Uterus (tissue), 2 donors: ENCODE results near the gene HEMK1.

Experiments used
- CTCF ChIP-seq, 4 experiments: fragments of 200-600 bp in 2 of 4; fragments of 450-650 bp in 2 of 4; sonication (generic) in 2 of 4; IDR thresholded peaks; one replicate each; pipeline ENCODE4 v1.5.1; 2016 to 2019; ENCODE audit warnings: antibody characterized with exemption in 4 of 4, mild to moderate bottlenecking in 2 of 4, moderate library complexity in 1 of 4
- POLR2A ChIP-seq, 2 donors: fragments of 450-650 bp; IDR thresholded peaks; one replicate each; pipeline ENCODE4 v1.6.1; 2016; ENCODE audit warnings: antibody characterized with exemption in 2 of 2, mild to moderate bottlenecking in 1 of 2, moderate library complexity in 1 of 2

GRCh38 chr3:50562861-50563260 lies 6.5 kb upstream of the HEMK1 start:
- TF ChIP-seq CTCF (IDR thresholded peaks at IDR 0.05) (no peak), POLR2A (IDR thresholded peaks at IDR 0.05) (no peak)
